Thyroid gland (tissue), 4 donors: ENCODE measurements around the gene CD22.

Source experiments
- CTCF ChIP-seq, 6 experiments: fragments of 200-600 bp in 3 of 6; fragments of 450-650 bp in 3 of 6; sonication (generic) in 3 of 6; IDR thresholded peaks; one replicate each; pipeline ENCODE4 v1.5.1; 2016 to 2019; ENCODE audit warnings: antibody characterized with exemption in 6 of 6, mild to moderate bottlenecking in 2 of 6, inconsistent platforms in 1 of 6, moderate library complexity in 1 of 6
- POLR2A ChIP-seq, 2 donors: fragments of 450-650 bp; IDR thresholded peaks; one replicate each; pipeline ENCODE4 v1.6.1; 2017; ENCODE audit warnings: antibody characterized with exemption in 2 of 2, mild to moderate bottlenecking in 2 of 2, moderate library complexity in 1 of 2

- TF ChIP-seq CTCF (IDR thresholded peaks at IDR 0.05) (no peak), POLR2A (IDR thresholded peaks at IDR 0.05) (no peak)
Measured at GRCh38 chr19:35295792-35296462, 33.1 kb upstream of the CD22 start.
